H4 (cell line): ENCODE data around the gene ISL2. TPM values are rescaled to one million over a fixed set of nuclear protein-coding genes. Genes with fewer than 3 reads are reported as not detected.

Experiments used
- DNase-seq: peaks from one replicate; pipeline ENCODE4 v3.0.0-alpha.2; 2015; ENCODE audit warnings: low spot score
- total RNA-seq: library from RNA; depleted of rRNA; stranded (reverse); fragments of >200 nt; shearing (Covaris generic); gene quantifications from 2 replicates; pipeline ENCODE4 v1.2.3, GENCODE V29; 2014; rRNA removed

Gene ISL2
- total RNA-seq, 1 experiment from 2014 or later, result 4.2 TPM

DNA sequence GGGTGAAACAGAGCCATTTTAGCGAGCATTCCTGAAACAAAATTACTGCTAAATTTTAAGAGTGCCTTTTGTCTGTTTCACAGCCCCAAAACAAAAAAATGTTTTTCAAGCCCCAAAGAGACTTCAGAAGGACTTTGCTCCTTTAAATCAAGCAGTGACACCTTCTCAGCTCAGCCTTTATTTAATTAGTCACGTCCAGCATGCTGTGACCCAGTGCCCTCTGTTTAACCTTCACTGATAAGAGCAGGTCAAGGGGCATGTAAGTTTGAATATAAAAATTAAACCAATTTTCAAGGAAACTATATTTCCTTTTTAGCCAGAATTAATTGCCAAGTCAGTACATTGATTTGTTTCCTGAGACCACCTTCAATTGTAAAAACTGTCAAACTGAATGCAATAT, 40.6 kb downstream of the ISL2 start:
- no peak for DNase-seq

DNA sequence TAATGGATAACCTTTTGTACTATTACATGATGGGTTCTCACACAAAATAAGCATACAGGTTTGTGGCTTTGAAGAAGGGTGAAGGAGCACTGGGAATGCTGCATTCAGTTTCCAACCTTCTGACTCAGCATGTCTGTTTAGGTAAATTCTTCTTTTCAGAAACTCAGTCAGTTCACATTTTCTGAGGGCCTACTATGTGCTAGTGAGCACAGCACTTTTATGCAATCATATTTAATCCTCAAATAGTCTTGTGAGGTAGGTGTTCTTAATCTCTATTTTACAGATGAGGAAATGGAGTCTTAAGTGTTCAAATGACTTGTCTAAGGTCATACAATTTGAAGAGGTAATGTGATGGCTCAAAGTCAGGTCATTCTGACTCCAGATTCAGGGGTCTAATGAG, 41.2 kb downstream of the ISL2 start:
- no peak for DNase-seq

DNA sequence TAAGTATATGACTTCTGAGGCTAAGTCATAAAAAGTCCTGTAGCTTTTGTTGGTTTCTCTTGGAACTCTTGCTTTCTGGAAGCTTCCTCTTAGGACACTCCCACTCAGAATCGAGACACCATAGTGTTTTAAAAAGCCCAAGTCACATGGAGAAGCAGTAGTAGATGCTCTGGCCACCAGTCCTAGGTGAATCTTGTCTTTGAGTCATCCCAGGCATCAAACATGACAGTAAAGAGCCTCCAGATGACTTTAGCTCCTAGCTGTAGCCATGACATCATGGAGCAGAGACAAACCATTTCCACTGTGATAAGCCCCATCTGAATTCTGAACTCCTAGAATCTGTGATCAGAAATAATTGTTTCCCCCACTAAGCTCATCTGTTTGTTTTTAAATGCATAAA, 42.1 kb downstream of the ISL2 start:
- DNase-seq, result no peak

DNA sequence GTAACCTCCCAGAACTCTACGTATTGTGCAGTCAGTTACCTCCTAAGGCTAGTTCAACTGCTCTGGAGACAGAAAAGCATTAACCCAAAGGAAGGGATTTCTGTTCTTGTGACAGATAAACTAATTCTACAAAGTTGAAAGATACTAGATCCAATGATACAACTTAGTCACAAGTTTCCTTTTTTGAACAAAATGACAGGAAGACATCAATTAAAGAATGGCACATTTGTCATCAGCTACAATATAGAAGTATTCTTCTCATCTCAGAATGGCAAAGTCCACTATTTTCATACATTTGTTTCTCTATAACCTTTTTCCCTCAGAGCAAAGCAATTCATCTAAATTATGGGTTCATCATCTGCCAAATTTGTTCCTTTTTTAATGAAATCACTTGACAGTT, 43.7 kb downstream of the ISL2 start:
- no peak for DNase-seq

DNA sequence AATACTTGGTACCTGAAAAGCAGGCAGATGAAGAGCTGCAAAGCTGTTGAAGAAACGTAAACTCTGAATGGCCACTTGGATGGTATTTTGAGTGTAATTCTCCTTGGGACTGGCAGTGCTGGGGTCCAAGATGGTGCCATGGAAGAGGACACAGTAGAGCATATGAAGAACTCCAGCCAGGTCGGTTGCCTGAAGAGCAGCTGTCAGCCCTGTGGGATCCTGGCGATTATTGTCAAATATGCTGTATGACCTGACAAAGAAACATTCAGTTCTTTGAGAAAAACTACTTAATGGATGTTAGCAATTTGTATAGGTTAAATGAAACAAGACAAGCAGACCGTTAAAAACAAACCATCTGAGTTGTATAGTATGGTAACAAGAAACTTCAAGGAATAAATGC, 44.8 kb downstream of the ISL2 start:
- no peak for DNase-seq

DNA sequence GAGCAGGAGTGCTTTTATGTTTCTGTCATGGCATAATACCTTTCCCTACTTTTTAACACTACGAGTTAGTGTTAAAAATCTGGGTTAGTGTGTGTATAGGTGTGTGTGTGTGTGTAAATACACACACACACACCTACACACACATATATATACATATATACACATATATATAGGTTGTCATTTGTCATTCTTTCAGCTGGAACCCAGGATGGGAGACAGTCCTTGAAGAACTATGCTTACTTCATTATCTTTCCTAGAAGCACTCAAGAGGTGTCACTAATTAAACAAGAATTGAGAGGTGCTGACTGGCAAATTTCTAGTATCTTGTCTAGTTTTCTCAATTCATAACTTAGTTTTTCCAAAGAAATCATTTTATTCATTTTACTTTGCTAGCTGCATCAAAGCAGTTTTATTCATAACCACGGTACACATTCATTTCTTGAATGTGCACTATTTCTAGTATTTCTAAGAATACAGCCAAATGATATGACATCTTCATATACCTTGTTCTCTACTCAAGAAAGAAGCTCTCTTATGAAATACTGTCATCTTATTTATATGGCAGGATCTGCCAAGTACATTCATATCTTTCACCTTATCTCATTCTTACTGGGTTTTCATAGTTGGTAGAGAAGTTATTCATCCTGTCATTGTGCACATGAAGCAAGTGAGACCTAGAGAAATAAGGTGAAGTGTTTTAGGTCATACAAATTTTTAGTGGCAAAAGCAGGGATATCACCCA, 46.6 kb downstream of the ISL2 start:
- no peak for DNase-seq

DNA sequence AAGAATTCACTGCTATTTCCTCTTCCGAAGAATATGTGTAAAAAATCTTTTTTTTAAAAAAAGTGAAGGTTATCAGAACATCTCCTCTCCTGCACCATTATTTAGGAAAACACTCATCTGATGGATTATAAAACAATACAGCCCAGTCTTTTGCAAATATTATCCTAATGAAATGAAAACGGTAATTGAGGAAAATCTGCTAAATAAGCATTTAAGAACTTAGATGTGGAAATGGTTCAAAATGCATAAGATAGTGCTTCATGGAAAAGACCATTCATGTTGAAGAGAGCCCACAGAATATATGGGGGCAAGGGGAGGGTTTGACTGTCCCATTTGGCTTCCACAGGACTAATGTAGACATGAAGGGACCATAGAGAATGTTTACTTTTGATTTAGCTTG, 47.8 kb downstream of the ISL2 start:
- DNase-seq, result no peak

DNA sequence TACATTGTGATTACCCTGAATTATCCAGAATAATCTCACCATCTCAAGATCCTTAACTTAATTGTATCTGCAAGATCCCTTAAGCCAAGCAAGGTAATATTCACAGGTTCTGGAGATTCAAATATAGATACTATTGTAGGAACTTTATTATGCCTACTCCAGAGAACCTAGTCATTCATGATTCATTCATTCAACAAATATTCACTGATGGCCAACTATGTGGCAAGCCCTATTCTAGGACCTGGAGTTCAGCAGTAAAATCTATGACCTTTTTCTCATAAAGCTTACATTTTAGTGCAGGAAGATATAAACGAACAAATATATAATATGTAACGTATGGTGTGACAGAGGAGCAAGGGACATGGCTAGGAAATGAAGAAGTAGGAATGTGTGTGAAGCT, 49.6 kb downstream of the ISL2 start:
- no peak for DNase-seq

DNA sequence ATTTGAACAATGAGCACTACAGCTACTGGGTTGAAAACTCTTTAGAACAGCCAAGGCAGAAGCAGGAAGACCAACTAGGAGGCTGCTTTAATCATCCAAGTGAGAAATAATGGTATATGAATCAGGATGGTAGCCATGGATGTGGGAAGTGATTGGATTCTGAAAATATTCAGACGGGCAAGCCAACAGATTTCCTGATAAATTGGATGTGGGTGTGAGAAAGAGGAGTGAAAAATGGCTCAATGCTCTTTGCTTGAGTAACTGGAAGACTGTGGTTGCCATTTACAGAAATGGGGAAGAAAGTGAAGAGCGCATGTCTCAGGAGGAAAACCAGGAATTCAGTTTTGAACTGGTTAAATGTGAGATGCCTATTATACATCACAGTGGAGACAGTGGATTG, 50.4 kb downstream of the ISL2 start:
- no peak for DNase-seq

DNA sequence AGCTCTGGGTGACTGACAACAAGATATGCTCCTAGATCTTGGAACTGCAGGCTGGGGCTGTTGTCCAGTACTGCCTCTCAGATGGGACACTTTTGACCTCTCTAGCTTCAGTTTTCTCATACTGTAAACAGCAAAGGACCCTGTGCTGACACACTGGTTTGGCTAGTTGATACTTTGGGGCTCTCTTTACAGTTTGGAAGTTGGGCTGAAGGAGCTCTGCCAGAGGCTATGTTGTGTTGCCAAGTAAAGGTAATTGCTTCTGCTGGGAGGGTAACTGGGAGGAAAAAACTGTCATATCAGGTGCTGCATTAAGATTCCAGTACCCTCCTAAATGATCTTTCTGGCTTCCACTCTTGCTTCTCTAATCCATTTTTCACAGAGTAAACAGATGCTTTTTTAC, 54.0 kb downstream of the ISL2 start:
- no peak for DNase-seq

DNA sequence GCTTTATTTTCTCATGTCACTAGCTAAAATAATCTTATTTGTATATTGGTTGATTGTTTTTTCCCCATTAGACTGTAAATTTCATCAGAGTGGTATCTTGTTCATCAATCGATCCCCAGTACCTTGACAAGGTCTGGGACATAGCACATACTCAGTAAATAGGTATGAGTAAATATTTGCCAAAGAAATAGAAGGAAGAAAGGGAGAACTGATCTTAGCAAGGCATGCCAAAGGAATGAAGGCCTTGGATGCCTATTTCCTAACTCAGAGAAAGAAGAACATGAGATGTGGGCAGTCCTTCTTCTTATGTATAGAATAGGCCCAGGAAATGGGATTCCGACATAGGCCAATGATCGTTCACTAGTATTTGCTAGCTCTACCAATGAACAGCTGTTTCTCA, 54.7 kb downstream of the ISL2 start:
- DNase-seq, result no peak

DNA sequence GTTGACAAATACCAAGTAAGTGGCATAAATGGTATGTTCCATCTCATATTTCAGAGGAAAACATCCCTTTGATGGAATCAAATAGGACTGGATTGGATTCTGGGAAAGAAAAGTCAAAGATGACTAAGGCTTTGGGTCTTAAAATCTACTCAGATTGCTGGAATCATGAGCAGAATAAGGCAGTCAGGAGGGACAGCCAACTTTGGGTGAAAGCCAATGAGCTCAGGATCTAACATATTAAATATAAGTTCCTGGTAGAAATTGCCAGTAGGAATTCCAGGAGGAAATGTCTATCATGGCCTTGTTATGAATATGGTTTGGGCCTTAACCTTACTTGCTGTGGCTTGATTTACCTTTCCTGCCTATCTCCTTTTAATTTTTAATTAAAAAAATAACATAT, 55.3 kb downstream of the ISL2 start:
- no peak for DNase-seq

Other genes starting within 250 kb of the ISL2 start
- 169 and 208 TPM in 2 replicates for gene ETFA, start 25.3 kb upstream of the ISL2 start, total RNA-seq